ENCODE measurements around the gene SBNO2. TPM values are rescaled to one million over a fixed set of nuclear protein-coding genes. Genes with fewer than 3 reads are reported as not detected.

SBNO2 gene
- total and polyA plus RNA-seq, 2 donors (not counting 1 experiment from before 2014, with no cell fraction given), result 42.8 to 83.3 TPM

GRCh38 chr19:1182068-1182467 is 8.0 kb upstream of the SBNO2 start:
- Mint-ChIP-seq H3K4me1 (peaks cover 10% of the 10 kb centered on the region), H3K4me3 (no peak overlapping the region), H3K27me3 (no peaks in the 10 kb centered on the region), H3K27ac (no peak overlapping the region), H3K9me3 (ENCODE audit: insufficient read depth) (no peaks in the 10 kb centered on the region)
- intact Hi-C loops (cut with micrococcal nuclease), result no loop called here
- ChIA-PET POLR2A (interaction anchor here (0.5 kb wide), 1 partner anchor 12 kb away, joined by 4 read pairs; no protein-coding TSS in a partner anchor), CTCF (no interaction called here)
- H2AFZ ChIP-seq (ENCODE audit: insufficient read depth, low read depth, low read length, poor library complexity, severe bottlenecking), result no peak overlapping the region
- H3K27ac ChIP-seq (ENCODE audit: low read length in 2 of 2), result no peak overlapping the region
- H3K79me2 ChIP-seq (ENCODE audit: control insufficient read depth, insufficient read depth, low read length), result no peaks in the 10 kb centered on the region
- H3K4me3 ChIP-seq (ENCODE audit: control extremely low read depth in 1 of 5, extremely low read depth in 1 of 5, insufficient read depth in 1 of 5, low read depth in 2 of 5, low read length in 4 of 5), result no peak overlapping the region
- H4K20me1 ChIP-seq (ENCODE audit: control insufficient read depth, insufficient read depth, low read length, poor library complexity, severe bottlenecking), result no peaks in the 10 kb centered on the region
- ATAC-seq (ENCODE audit: low read depth), result no peak
- no peaks in the 10 kb centered on the region for H3K36me3 ChIP-seq (replicated peaks in 1 of 2; ENCODE audit: control extremely low read depth in 1 of 2, control insufficient read depth in 1 of 2, extremely low read depth in 1 of 2, insufficient read depth in 2 of 2, low read length in 1 of 2)
- DNase-seq, result no peak
- H3K9me3 ChIP-seq (ENCODE audit: control extremely low read depth in 1 of 3, control insufficient read depth in 2 of 3, insufficient read depth in 1 of 3, low read length in 2 of 3), result no peaks in the 10 kb centered on the region
- H3K4me2 ChIP-seq (replicated peaks; ENCODE audit: low read depth, low read length, poor library complexity, severe bottlenecking), result no peak overlapping the region
- no peak for TF ChIP-seq EZH2 (IDR thresholded peaks at IDR 0.05; ENCODE audit: borderline replicate concordance, insufficient read depth, low read depth, low read length, poor library complexity, severe bottlenecking)
- TF ChIP-seq, protein P1, sequence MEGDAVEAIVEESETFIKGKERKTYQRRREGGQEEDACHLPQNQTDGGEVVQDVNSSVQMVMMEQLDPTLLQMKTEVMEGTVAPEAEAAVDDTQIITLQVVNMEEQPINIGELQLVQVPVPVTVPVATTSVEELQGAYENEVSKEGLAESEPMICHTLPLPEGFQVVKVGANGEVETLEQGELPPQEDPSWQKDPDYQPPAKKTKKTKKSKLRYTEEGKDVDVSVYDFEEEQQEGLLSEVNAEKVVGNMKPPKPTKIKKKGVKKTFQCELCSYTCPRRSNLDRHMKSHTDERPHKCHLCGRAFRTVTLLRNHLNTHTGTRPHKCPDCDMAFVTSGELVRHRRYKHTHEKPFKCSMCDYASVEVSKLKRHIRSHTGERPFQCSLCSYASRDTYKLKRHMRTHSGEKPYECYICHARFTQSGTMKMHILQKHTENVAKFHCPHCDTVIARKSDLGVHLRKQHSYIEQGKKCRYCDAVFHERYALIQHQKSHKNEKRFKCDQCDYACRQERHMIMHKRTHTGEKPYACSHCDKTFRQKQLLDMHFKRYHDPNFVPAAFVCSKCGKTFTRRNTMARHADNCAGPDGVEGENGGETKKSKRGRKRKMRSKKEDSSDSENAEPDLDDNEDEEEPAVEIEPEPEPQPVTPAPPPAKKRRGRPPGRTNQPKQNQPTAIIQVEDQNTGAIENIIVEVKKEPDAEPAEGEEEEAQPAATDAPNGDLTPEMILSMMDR (IDR thresholded peaks at IDR 0.05), result no peak
- H3K9ac ChIP-seq (ENCODE audit: low read length), result no peak overlapping the region
- WGBS (ENCODE audit: insufficient coverage), result 96% methylated on average over 10 of the region's 10 CpGs
- no peaks in the 10 kb centered on the region for H3K27me3 ChIP-seq (replicated peaks in 1 of 4; ENCODE audit: control extremely low read depth in 1 of 4, control insufficient read depth in 3 of 4, insufficient read depth in 4 of 4, low read length in 3 of 4)
- peaks cover 10 to 11% of the 10 kb centered on the region in 2 donors for H3K4me1 ChIP-seq (ENCODE audit: control insufficient read depth in 2 of 2, insufficient read depth in 2 of 2, low read length in 2 of 2)

- H3K27ac ChIP-seq (ENCODE audit: low read length in 2 of 2), result no peak overlapping the region
- ATAC-seq (ENCODE audit: low read depth) (no peak), DNase-seq (no peak)
- no peak overlapping the region for H3K4me3 ChIP-seq (ENCODE audit: control extremely low read depth in 1 of 5, extremely low read depth in 1 of 5, insufficient read depth in 1 of 5, low read depth in 2 of 5, low read length in 4 of 5)
- H3K79me2 ChIP-seq (ENCODE audit: control insufficient read depth, insufficient read depth, low read length), result no peaks in the 10 kb centered on the region
- TF ChIP-seq, protein P1 (IDR thresholded peaks at IDR 0.05), result no peak
- no peak for TF ChIP-seq EZH2 (IDR thresholded peaks at IDR 0.05; ENCODE audit: borderline replicate concordance, insufficient read depth, low read depth, low read length, poor library complexity, severe bottlenecking)
- H3K27me3 ChIP-seq (replicated peaks in 1 of 4; ENCODE audit: control extremely low read depth in 1 of 4, control insufficient read depth in 3 of 4, insufficient read depth in 4 of 4, low read length in 3 of 4), result no peaks in the 10 kb centered on the region
- CTCF ChIA-PET, result no interaction called here
- Mint-ChIP-seq H3K27ac (no peak overlapping the region), H3K27me3 (no peaks in the 10 kb centered on the region), H3K4me3 (no peak overlapping the region), H3K9me3 (ENCODE audit: insufficient read depth) (no peaks in the 10 kb centered on the region), H3K4me1 (peaks cover 10% of the 10 kb centered on the region)
- H2AFZ ChIP-seq (ENCODE audit: insufficient read depth, low read depth, low read length, poor library complexity, severe bottlenecking), result no peak overlapping the region
- WGBS (ENCODE audit: insufficient coverage), result 93% methylated on average over 11 of the region's 11 CpGs
- H3K4me1 ChIP-seq (ENCODE audit: control insufficient read depth in 2 of 2, insufficient read depth in 2 of 2, low read length in 2 of 2), result peaks cover 10 to 11% of the 10 kb centered on the region in 2 donors
- no peaks in the 10 kb centered on the region for H3K36me3 ChIP-seq (replicated peaks in 1 of 2; ENCODE audit: control extremely low read depth in 1 of 2, control insufficient read depth in 1 of 2, extremely low read depth in 1 of 2, insufficient read depth in 2 of 2, low read length in 1 of 2)
- no peaks in the 10 kb centered on the region for H4K20me1 ChIP-seq (ENCODE audit: control insufficient read depth, insufficient read depth, low read length, poor library complexity, severe bottlenecking)
- POLR2A ChIA-PET, result interaction anchor here (0.5 kb wide), 1 partner anchor 13 kb away, joined by 4 read pairs; no protein-coding TSS in a partner anchor
- intact Hi-C loops (cut with micrococcal nuclease), result no loop called here
- H3K9ac ChIP-seq (ENCODE audit: low read length), result no peak overlapping the region
- H3K9me3 ChIP-seq (ENCODE audit: control extremely low read depth in 1 of 3, control insufficient read depth in 2 of 3, insufficient read depth in 1 of 3, low read length in 2 of 3), result no peaks in the 10 kb centered on the region
- no peak overlapping the region for H3K4me2 ChIP-seq (replicated peaks; ENCODE audit: low read depth, low read length, poor library complexity, severe bottlenecking)
Observed at GRCh38 chr19:1181606-1182005, 7.5 kb upstream of the SBNO2 start.
